GM15510 (cell line): Measurements from ENCODE around the gene FUZ.
A peak's percentile ranks its signal among the peaks of the same experiment; 100 is the strongest.

Experiments
- POLR2A ChIP-seq: IDR thresholded peaks from 3 replicates; pipeline ENCODE4 v1.6.1; 2011; ENCODE audit warnings: borderline replicate concordance; ENCODE audit not compliant: insufficient read length; ENCODE audit errors: extremely low read depth

Gene FUZ

GRCh38 chr19:49766007-49766929 lies 46.8 kb downstream of the FUZ start:
- peak; percentile 81 for TF ChIP-seq POLR2A

DNA sequence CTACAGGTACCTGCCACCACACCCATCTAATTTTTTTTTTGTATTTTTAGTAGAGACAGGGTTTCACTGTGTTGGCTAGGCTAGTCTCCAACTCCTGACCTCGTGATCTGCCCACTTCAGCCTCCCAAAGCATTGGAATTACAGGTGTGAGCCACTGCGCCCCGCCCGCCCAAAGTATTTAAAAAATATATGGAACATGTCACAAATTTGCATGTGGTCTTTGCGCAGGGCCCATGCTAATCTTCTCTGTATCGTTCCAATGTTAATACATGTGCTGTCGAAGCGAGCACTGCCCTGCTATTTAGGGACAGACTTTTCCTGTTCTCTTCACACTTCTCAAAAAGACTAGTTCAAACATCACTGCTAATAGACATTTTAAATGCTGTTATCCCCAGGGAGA lies 48.8 kb downstream of the FUZ start:
- no peak for TF ChIP-seq POLR2A

DNA sequence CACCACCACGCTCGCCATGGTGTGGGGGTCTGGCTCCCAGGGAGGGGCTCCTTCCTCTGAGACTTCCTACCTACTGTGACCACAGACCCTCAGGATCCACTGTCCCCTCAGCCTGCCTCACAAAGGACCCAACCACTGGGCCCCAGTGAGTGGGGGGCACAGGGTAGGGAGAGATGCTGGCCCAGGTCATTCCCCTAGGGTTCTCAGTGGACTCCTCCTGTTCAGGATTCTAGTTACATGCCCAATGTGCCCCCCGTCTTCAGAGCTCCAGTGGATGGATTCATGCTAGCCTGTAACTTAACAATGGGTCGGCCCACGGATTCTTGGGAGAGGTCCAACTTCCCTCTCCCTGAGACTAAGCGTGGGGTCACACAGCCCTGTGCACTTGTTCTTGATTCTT lies 49.9 kb downstream of the FUZ start, which contains the start of gene TSKS:
TSS of gene TSKS (minus strand) at position 77 of the 400 bp plus-strand sequence. CDS start at position 18, 59 bp downstream.
- TF ChIP-seq POLR2A = no peak

GRCh38 chr19:49761625-49762311 lies 51.3 kb downstream of the FUZ start:
- no peak for TF ChIP-seq POLR2A

DNA sequence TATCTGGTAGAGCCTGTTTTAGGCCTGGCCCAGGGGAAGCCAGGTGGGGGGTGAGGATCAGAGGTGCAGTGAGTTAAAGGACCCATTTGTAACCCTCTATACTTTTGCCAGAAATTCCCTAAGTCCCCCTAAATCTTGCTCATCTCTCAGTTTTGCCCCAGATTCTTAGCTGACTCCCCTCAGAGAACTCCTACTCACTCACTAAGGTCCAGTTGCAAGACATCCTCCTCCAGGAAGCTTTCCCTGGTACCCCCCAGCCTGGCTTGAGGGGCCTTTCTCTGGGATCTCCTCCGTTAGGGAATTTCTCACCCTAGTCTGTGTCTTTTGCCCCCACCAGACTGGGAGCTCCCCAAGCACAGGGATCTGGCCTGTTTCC lies 51.9 kb downstream of the FUZ start:
- TF ChIP-seq POLR2A = no peak

DNA sequence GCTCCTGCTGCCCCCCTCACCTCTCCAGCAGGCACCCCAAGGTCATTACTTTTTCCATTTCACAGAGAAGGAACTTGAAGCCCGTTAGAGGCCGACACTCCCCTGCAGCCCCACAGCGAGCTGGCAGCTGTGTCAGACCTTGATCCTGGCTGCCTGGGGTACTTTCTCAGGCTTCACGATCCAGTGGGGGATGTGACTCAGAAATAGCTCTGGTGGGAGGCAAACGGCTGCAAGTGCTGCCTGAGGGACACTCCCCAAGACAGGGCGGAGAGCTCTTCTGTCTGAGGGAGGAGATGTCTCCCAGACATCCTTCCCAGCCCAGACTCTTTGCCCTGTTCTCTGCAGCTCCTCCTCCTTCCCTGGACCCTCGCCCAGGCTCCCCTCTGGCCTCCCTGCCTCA lies 54.8 kb downstream of the FUZ start:
- TF ChIP-seq POLR2A = no peak
